Measurements from ENCODE around the gene ANGPTL8. TPM values are rescaled to one million over a fixed set of nuclear protein-coding genes. Genes with fewer than 3 reads are reported as not detected.
A peak's percentile ranks its signal among the peaks of the same experiment; 100 is the strongest.

ANGPTL8 gene
- total and polyA plus RNA-seq, 2 of the 13 experiments (the other 11 are each of a cell fraction or from before 2014, with no cell fraction given), result 27.3 to 243 TPM

DNA sequence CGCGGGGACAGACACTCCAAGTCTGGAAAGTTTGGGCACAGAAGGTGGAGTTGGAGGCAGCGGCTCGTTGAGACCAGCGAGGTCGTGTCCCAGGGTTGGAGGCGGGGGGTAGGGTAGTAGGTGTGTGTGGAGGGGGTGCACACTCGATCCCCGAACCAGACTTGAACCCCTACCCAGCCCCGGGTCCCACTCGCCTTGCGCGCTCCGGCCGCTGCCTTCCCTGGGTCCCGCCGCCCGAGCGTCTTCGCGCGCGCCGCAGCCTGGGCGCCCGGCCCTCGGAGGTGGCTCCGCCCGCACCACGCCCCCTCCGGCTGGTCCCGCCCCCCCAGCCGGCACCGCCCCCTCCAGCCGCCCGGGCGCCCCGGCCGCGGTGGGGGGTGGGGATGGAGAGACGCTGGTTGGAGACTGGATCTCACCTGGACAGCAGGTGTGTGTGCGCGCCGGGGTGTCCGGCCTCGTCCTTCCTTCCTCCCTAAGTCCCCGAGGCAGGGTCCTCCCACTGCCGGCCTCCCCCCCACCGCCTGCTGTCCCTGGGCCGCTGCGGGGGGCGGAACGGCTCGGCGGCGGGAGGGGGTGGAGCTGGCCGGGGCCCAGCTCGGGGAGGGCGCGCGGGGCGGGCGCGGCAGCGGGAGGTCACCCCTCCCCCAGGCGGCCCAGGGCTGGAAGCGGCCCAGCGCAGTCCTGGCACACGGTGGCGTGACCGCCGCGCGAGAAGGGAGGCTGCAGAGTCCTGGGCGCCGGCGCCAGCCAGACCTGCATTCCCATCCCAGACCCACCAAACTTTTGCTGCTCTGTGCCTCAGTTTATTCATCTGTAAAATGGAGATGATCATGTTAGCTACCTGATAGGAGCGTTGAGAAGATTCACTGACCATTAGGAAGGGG, 41.9 kb upstream of the ANGPTL8 start, which contains the start of gene KANK2 (continued):
- no peak for TF ChIP-seq TFE3 (CRISPR knock-in tag; IDR thresholded peaks at IDR 0.05)
- TF ChIP-seq CENPT (CRISPR knock-in tag; IDR thresholded peaks at IDR 0.05; ENCODE audit: low read depth), result 0 out of 2 replicates have a peak, but pooled peaks have one; percentile 19
- TF ChIP-seq NR3C1 (CRISPR knock-in tag; IDR thresholded peaks at IDR 0.05), result no peak
- no peak for TF ChIP-seq ATF4 (CRISPR knock-in tag; IDR thresholded peaks at IDR 0.05)
- TF ChIP-seq, protein P1, sequence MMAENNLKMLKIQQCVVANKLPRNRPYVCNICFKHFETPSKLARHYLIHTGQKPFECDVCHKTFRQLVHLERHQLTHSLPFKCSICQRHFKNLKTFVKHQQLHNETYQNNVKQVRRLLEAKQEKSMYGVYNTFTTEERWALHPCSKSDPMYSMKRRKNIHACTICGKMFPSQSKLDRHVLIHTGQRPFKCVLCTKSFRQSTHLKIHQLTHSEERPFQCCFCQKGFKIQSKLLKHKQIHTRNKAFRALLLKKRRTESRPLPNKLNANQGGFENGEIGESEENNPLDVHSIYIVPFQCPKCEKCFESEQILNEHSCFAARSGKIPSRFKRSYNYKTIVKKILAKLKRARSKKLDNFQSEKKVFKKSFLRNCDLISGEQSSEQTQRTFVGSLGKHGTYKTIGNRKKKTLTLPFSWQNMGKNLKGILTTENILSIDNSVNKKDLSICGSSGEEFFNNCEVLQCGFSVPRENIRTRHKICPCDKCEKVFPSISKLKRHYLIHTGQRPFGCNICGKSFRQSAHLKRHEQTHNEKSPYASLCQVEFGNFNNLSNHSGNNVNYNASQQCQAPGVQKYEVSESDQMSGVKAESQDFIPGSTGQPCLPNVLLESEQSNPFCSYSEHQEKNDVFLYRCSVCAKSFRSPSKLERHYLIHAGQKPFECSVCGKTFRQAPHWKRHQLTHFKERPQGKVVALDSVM (CRISPR knock-in tag; IDR thresholded peaks at IDR 0.05), result peak; percentile 71
- TF ChIP-seq ZBTB38 (CRISPR knock-in tag; IDR thresholded peaks at IDR 0.05), result no peak
- no peak for TF ChIP-seq MLLT10 (CRISPR knock-in tag; IDR thresholded peaks at IDR 0.05)
- peak; percentile 50; the same call in 1 of the 2 replicates for TF ChIP-seq GABPB1 (CRISPR knock-in tag; IDR thresholded peaks at IDR 0.05)
- no peak for TF ChIP-seq ZNF839 (CRISPR knock-in tag; IDR thresholded peaks at IDR 0.05; ENCODE audit: borderline replicate concordance)
- TF ChIP-seq KAT7 (CRISPR knock-in tag; IDR thresholded peaks at IDR 0.05; ENCODE audit: borderline replicate concordance), result no peak
- peak; percentile 41 for TF ChIP-seq ASH2L (IDR thresholded peaks at IDR 0.05; ENCODE audit: insufficient read length, low read depth, low read length)
- no peak for TF ChIP-seq TARDBP (CRISPR knock-in tag; IDR thresholded peaks at IDR 0.05)
- TF ChIP-seq ZNF879 (CRISPR knock-in tag; IDR thresholded peaks at IDR 0.05), result no peak
- no peak for TF ChIP-seq ZFP36L1 (CRISPR knock-in tag; IDR thresholded peaks at IDR 0.05)
- TF ChIP-seq NR1H2 (CRISPR knock-in tag; IDR thresholded peaks at IDR 0.05; ENCODE audit: borderline replicate concordance, low read depth), result no peak
- no peak for TF ChIP-seq ZNF792 (CRISPR knock-in tag; IDR thresholded peaks at IDR 0.05)
- TF ChIP-seq SP2 (CRISPR knock-in tag; IDR thresholded peaks at IDR 0.05), result 0 out of 2 replicates have a peak, but pooled peaks have one; percentile 26
- TF ChIP-seq, protein P2, sequence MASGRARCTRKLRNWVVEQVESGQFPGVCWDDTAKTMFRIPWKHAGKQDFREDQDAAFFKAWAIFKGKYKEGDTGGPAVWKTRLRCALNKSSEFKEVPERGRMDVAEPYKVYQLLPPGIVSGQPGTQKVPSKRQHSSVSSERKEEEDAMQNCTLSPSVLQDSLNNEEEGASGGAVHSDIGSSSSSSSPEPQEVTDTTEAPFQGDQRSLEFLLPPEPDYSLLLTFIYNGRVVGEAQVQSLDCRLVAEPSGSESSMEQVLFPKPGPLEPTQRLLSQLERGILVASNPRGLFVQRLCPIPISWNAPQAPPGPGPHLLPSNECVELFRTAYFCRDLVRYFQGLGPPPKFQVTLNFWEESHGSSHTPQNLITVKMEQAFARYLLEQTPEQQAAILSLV (CRISPR knock-in tag; IDR thresholded peaks at IDR 0.05; ENCODE audit: borderline replicate concordance), result no peak
- TF ChIP-seq TCF12 (IDR thresholded peaks at IDR 0.05), result no peak
- TF ChIP-seq TCF12 (CRISPR knock-in tag; IDR thresholded peaks at IDR 0.05), result no peak
- TF ChIP-seq TBP (CRISPR knock-in tag; IDR thresholded peaks at IDR 0.05), result no peak
- TF ChIP-seq MAFF (IDR thresholded peaks at IDR 0.05; ENCODE audit: low read depth, low read length), result no peak
- no peak for TF ChIP-seq POGZ (CRISPR knock-in tag; IDR thresholded peaks at IDR 0.05)
- TF ChIP-seq, protein P3, sequence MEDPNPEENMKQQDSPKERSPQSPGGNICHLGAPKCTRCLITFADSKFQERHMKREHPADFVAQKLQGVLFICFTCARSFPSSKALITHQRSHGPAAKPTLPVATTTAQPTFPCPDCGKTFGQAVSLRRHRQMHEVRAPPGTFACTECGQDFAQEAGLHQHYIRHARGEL (CRISPR knock-in tag; IDR thresholded peaks at IDR 0.05), result no peak

Data from HepG2 (cell line).